HepG2 (cell line): ENCODE measurements around the gene TGM1. TPM values are rescaled to one million over a fixed set of nuclear protein-coding genes. Genes with fewer than 3 reads are reported as not detected.

Experiments
- DBP ChIP-seq: sonication (generic); formaldehyde crosslinking; IDR thresholded peaks from 2 replicates; pipeline ENCODE4 v1.4.0; 2020; ENCODE audit warnings: missing genetic modification reagents; ENCODE audit errors: not compliant biosample characterization
- DPF2 ChIP-seq: sonication (generic); formaldehyde crosslinking; IDR thresholded peaks from 2 replicates; pipeline ENCODE4 v1.4.0; 2020; ENCODE audit warnings: mild to moderate bottlenecking, low read depth, missing genetic modification reagents, borderline replicate concordance
- FOXP1 ChIP-seq, 2 experiments: fragments of 450-650 bp in 1 of 2; IDR thresholded peaks; 2 replicates each; pipeline ENCODE4 v1.6.1; 2017 to 2018; ENCODE audit warnings: antibody characterized with exemption in 1 of 2
- GATA4 ChIP-seq: sonication (generic); IDR thresholded peaks from 2 replicates; pipeline ENCODE4 v1.6.1; 2016; ENCODE audit warnings: antibody characterized with exemption, low read depth, borderline replicate concordance
- MATR3 ChIP-seq: sonication (generic); formaldehyde crosslinking; IDR thresholded peaks from 2 replicates; pipeline ENCODE4 v1.4.0; 2020; ENCODE audit warnings: missing genetic modification reagents
- MLX ChIP-seq: IDR thresholded peaks from 2 replicates; pipeline ENCODE4 v1.6.1; 2016
- MXD4 ChIP-seq: IDR thresholded peaks from 2 replicates; pipeline ENCODE4 v1.6.1; 2016; ENCODE audit warnings: mild to moderate bottlenecking, missing biosample characterization, missing genetic modification reagents
- NPAS2 ChIP-seq: sonication (generic); formaldehyde crosslinking; IDR thresholded peaks from 2 replicates; pipeline ENCODE4 v1.8.0; 2022; ENCODE audit warnings: mild to moderate bottlenecking, missing genetic modification reagents, borderline replicate concordance
- POGZ ChIP-seq: sonication (generic); formaldehyde crosslinking; IDR thresholded peaks from 2 replicates; pipeline ENCODE4 v1.4.0; 2020; ENCODE audit warnings: mild to moderate bottlenecking, missing genetic modification reagents
- SNAPC5 ChIP-seq: sonication (generic); formaldehyde crosslinking; IDR thresholded peaks from 2 replicates; pipeline ENCODE4 v1.8.1; 2023; ENCODE audit warnings: mild to moderate bottlenecking, missing genetic modification reagents, borderline replicate concordance
- SRY ChIP-seq: sonication (generic); formaldehyde crosslinking; IDR thresholded peaks from 2 replicates; pipeline ENCODE4 v1.8.0; 2022; ENCODE audit warnings: mild to moderate bottlenecking, missing genetic modification reagents
- TFE3 ChIP-seq: IDR thresholded peaks from 2 replicates; pipeline ENCODE4 v1.6.1; 2016
- ZBED4 ChIP-seq: sonication (generic); formaldehyde crosslinking; IDR thresholded peaks from 2 replicates; pipeline ENCODE4 v1.4.0; 2020; ENCODE audit warnings: missing genetic modification reagents, borderline replicate concordance
- ZBTB33 ChIP-seq: sonication (generic); formaldehyde crosslinking; IDR thresholded peaks from 2 replicates; pipeline ENCODE4 v1.4.0; 2020; ENCODE audit warnings: missing genetic modification reagents
- ZNF180 ChIP-seq: sonication (generic); formaldehyde crosslinking; IDR thresholded peaks from 2 replicates; pipeline ENCODE4 v1.4.0; 2020; ENCODE audit warnings: low read depth, missing genetic modification reagents, borderline replicate concordance
- ZNF550 ChIP-seq: sonication (generic); formaldehyde crosslinking; IDR thresholded peaks from 2 replicates; pipeline ENCODE4 v1.4.0; 2020; ENCODE audit warnings: mild to moderate bottlenecking, missing genetic modification reagents, borderline replicate concordance
- ZNF572 ChIP-seq: sonication (generic); formaldehyde crosslinking; IDR thresholded peaks from 2 replicates; pipeline ENCODE4 v1.5.1; 2020; ENCODE audit warnings: mild to moderate bottlenecking, missing genetic modification reagents
- ZNF629 ChIP-seq: sonication (generic); formaldehyde crosslinking; conservative IDR thresholded peaks from 2 replicates; pipeline ENCODE4 v1.5.0; 2020; ENCODE audit warnings: missing genetic modification reagents
- polyA plus RNA-seq, 8 experiments: library from polyadenylated mRNA; depleted of rRNA in 3 of 8; stranded (reverse) in 7 of 8; unstranded in 1 of 8; fragments of >200 nt; fragmentation: Illumina TruSeq in 4 of 8; extraction: Trizol in 4 of 8; gene quantifications; 2 replicates each; pipeline versions ENCODE4 v1.2.1 to v1.2.3, GENCODE V29; 2011 to 2016; ENCODE audit warnings: low read depth in 4 of 8, missing spikeins in 1 of 8, mixed read lengths in 1 of 8; ENCODE audit not compliant: insufficient read depth in 1 of 8
- total RNA-seq, 5 experiments: library from RNA; depleted of rRNA; stranded (reverse); fragments of >200 nt; fragmentation: Illumina TruSeq; extraction: Trizol; gene quantifications; 2 replicates each; pipeline ENCODE4 v1.2.3, GENCODE V29; 2016; ENCODE audit warnings: low read depth in 1 of 5

TGM1 gene
- total and polyA plus RNA-seq, 2 of the 13 experiments (the other 11 are each of a cell fraction or from before 2014, with no cell fraction given), result 3.2 to 10.6 TPM

- TF ChIP-seq ZBED4 (CRISPR knock-in tag) (peak; percentile 58; the same call in 1 of the 2 replicates), ZNF629 (CRISPR knock-in tag) (no peak), FOXP1 (IDR thresholded peaks at IDR 0.05) (no peak), FOXP1 (CRISPR knock-in tag; IDR thresholded peaks at IDR 0.05) (no peak), SRY (CRISPR knock-in tag) (no peak), ZNF572 (CRISPR knock-in tag) (peak; percentile 96; the same call in 1 of the 2 replicates), TFE3 (CRISPR knock-in tag) (no peak), GATA4 (no peak), MLX (no peak), SNAPC5 (CRISPR knock-in tag) (no peak), ZBTB33 (no peak), DPF2 (CRISPR knock-in tag) (no peak; the same call in 1 of the 2 replicates), MATR3 (CRISPR knock-in tag) (0 out of 2 replicates have a peak, but pooled peaks have one; percentile 83), DBP (CRISPR knock-in tag) (no peak), MXD4 (CRISPR knock-in tag) (peak; percentile 65; the same call in 1 of the 2 replicates), ZNF550 (CRISPR knock-in tag) (no peak), POGZ (CRISPR knock-in tag) (no peak), ZNF180 (CRISPR knock-in tag) (no peak), NPAS2 (CRISPR knock-in tag) (0 out of 2 replicates have a peak, but pooled peaks have one; percentile 7)
Measured at GRCh38 chr14:24296341-24297157, 33.6 kb upstream of the TGM1 start (continued).
